BE2C (cell line): ENCODE measurements around the gene COL4A2.

Experiments
- DNase-seq: peaks from one replicate; pipeline ENCODE4 v3.0.0-alpha.2; 2020
- H3K27me3 ChIP-seq: fragments of 250-450 bp; sonication (Bioruptor Pico); 2 replicates; pipeline ENCODE4 v1.5.1; 2020; ENCODE audit warnings: mild to moderate bottlenecking
- H3K36me3 ChIP-seq: fragments of 250-450 bp; sonication (Bioruptor Pico); 2 replicates; pipeline ENCODE4 v1.5.1; 2020; ENCODE audit warnings: mild to moderate bottlenecking
- H3K4me1 ChIP-seq: fragments of 250-450 bp; sonication (Bioruptor Pico); 2 replicates; pipeline ENCODE4 v1.5.1; 2020
- H3K4me3 ChIP-seq: 2 replicates; pipeline ENCODE4 v1.5.1; 2011; ENCODE audit warnings: low read depth, low read length
- H3K9me3 ChIP-seq: fragments of 250-450 bp; sonication (Bioruptor Pico); 2 replicates; pipeline ENCODE4 v1.5.1; 2020
- CTCF ChIP-seq: IDR thresholded peaks from 2 replicates; pipeline ENCODE4 v1.5.1; 2012; ENCODE audit warnings: mild to moderate bottlenecking, low read depth, low read length

Gene COL4A2

GRCh38 chr13:110265682-110266430 lies 41.2 kb upstream of the COL4A2 start:
- Histone ChIP-seq H3K4me3 (peak overlapping the region; percentile 40), H3K27me3 (peaks cover 27% of the 10 kb centered on the region), H3K4me1 (no peaks in the 10 kb centered on the region; the same call in none of the 2 replicates), H3K9me3 (no peaks in the 10 kb centered on the region), H3K36me3 (no peaks in the 10 kb centered on the region)
- peak; percentile 38 for DNase-seq
- no peak for TF ChIP-seq CTCF

GRCh38 chr13:110266431-110266809 lies 40.7 kb upstream of the COL4A2 start:
- Histone ChIP-seq H3K27me3 (peaks cover 30% of the 10 kb centered on the region), H3K36me3 (no peaks in the 10 kb centered on the region), H3K4me1 (no peaks in the 10 kb centered on the region; the same call in none of the 2 replicates), H3K4me3 (peak overlapping the region; percentile 40), H3K9me3 (no peaks in the 10 kb centered on the region)
- DNase-seq, result no peak
- no peak for TF ChIP-seq CTCF

- no peaks in the 10 kb centered on the region for H3K9me3 ChIP-seq
- H3K4me3 ChIP-seq, result no peak overlapping the region
- no peak for TF ChIP-seq CTCF
- no peaks in the 10 kb centered on the region; the same call in none of the 2 replicates for H3K4me1 ChIP-seq
- H3K36me3 ChIP-seq, result no peaks in the 10 kb centered on the region
- peaks cover 32% of the 10 kb centered on the region for H3K27me3 ChIP-seq
- no peak for DNase-seq
Measured at GRCh38 chr13:110266983-110267382, 40.1 kb upstream of the COL4A2 start.

GRCh38 chr13:110268061-110268460 lies 39.0 kb upstream of the COL4A2 start:
- no peak for TF ChIP-seq CTCF
- H3K4me1 ChIP-seq, result no peaks in the 10 kb centered on the region; the same call in none of the 2 replicates
- H3K27me3 ChIP-seq, result peaks cover 30% of the 10 kb centered on the region
- DNase-seq, result no peak
- H3K36me3 ChIP-seq, result no peaks in the 10 kb centered on the region
- no peak overlapping the region for H3K4me3 ChIP-seq
- no peaks in the 10 kb centered on the region for H3K9me3 ChIP-seq

- H3K4me3 ChIP-seq, result no peak overlapping the region
Measured at GRCh38 chr13:110268576-110269185, 38.4 kb upstream of the COL4A2 start.

More at GRCh38 chr13:110268576-110269185, 38.4 kb upstream of the COL4A2 start:
- H3K27me3 ChIP-seq, result peaks cover 30% of the 10 kb centered on the region
- DNase-seq, result no peak
- no peak for TF ChIP-seq CTCF
- H3K36me3 ChIP-seq, result no peaks in the 10 kb centered on the region
- no peaks in the 10 kb centered on the region for H3K9me3 ChIP-seq
- H3K4me1 ChIP-seq, result no peaks in the 10 kb centered on the region; the same call in none of the 2 replicates
